Rectal smooth muscle tissue (tissue), 1 donor: ENCODE data around the gene NRXN2.

Source experiments
- H3K27ac ChIP-seq: one replicate; pipeline ENCODE4 v1.7.0; 2013; ENCODE audit warnings: low read depth, low read length, inconsistent platforms
- H3K27me3 ChIP-seq: one replicate; pipeline ENCODE4 v1.7.0; 2013; ENCODE audit warnings: low read length; ENCODE audit not compliant: control insufficient read depth, insufficient read depth
- H3K36me3 ChIP-seq: one replicate; pipeline ENCODE4 v1.7.0; 2013; ENCODE audit warnings: low read length; ENCODE audit not compliant: control insufficient read depth, insufficient read depth
- H3K4me1 ChIP-seq: one replicate; pipeline ENCODE4 v1.7.0; 2013; ENCODE audit warnings: low read length; ENCODE audit not compliant: control insufficient read depth, insufficient read depth
- H3K4me3 ChIP-seq: one replicate; pipeline ENCODE4 v1.7.0; 2013; ENCODE audit warnings: low read length
- H3K9ac ChIP-seq: one replicate; pipeline ENCODE4 v1.7.0; 2013; ENCODE audit warnings: low read length

Gene NRXN2

GRCh38 chr11:64624883-64625481, 98.0 kb downstream of the NRXN2 start:
- Histone ChIP-seq H3K4me1 (peaks cover 16% of the 10 kb centered on the region), H3K27me3 (no peaks in the 10 kb centered on the region), H3K27ac (no peak overlapping the region), H3K4me3 (no peak overlapping the region), H3K36me3 (no peaks in the 10 kb centered on the region), H3K9ac (no peak overlapping the region)

GRCh38 chr11:64622681-64623080, 100.3 kb downstream of the NRXN2 start:
- H3K4me1 ChIP-seq, result peaks cover 5% of the 10 kb centered on the region
- H3K36me3 ChIP-seq, result no peaks in the 10 kb centered on the region
- no peak overlapping the region for H3K4me3 ChIP-seq
- H3K9ac ChIP-seq, result no peak overlapping the region
- H3K27me3 ChIP-seq, result no peaks in the 10 kb centered on the region
- H3K27ac ChIP-seq, result no peak overlapping the region

- Histone ChIP-seq H3K4me3 (no peak overlapping the region), H3K36me3 (peaks cover 2% of the 10 kb centered on the region), H3K4me1 (peaks cover 5% of the 10 kb centered on the region), H3K9ac (no peak overlapping the region), H3K27me3 (no peaks in the 10 kb centered on the region), H3K27ac (no peak overlapping the region)
Measured at GRCh38 chr11:64621283-64622019, 101.5 kb downstream of the NRXN2 start.

- no peak overlapping the region for H3K4me3 ChIP-seq
- H3K9ac ChIP-seq, result no peak overlapping the region
Measured at GRCh38 chr11:64620381-64620971, 102.5 kb downstream of the NRXN2 start.

GRCh38 chr11:64619811-64620380, 103.1 kb downstream of the NRXN2 start:
- peaks cover 8% of the 10 kb centered on the region for H3K36me3 ChIP-seq
- H3K27ac ChIP-seq, result peak overlapping the region; percentile 11
- H3K4me3 ChIP-seq, result no peak overlapping the region
- H3K4me1 ChIP-seq, result peaks cover 5% of the 10 kb centered on the region
- H3K27me3 ChIP-seq, result no peaks in the 10 kb centered on the region
- H3K9ac ChIP-seq, result no peak overlapping the region

More at GRCh38 chr11:64620381-64620971, 102.5 kb downstream of the NRXN2 start:
- Histone ChIP-seq H3K4me1 (peaks cover 5% of the 10 kb centered on the region), H3K27ac (no peak overlapping the region), H3K36me3 (peaks cover 8% of the 10 kb centered on the region), H3K27me3 (no peaks in the 10 kb centered on the region)

- peaks cover 5% of the 10 kb centered on the region for H3K4me1 ChIP-seq
- H3K9ac ChIP-seq, result no peak overlapping the region
- H3K27ac ChIP-seq, result peak overlapping the region; percentile 11
- no peak overlapping the region for H3K4me3 ChIP-seq
- H3K36me3 ChIP-seq, result peaks cover 8% of the 10 kb centered on the region
- no peaks in the 10 kb centered on the region for H3K27me3 ChIP-seq
Measured at GRCh38 chr11:64619196-64619595, 103.8 kb downstream of the NRXN2 start.

GRCh38 chr11:64616817-64617216, 106.2 kb downstream of the NRXN2 start:
- H3K36me3 ChIP-seq, result peaks cover 8% of the 10 kb centered on the region
- no peak overlapping the region for H3K4me3 ChIP-seq
- H3K27ac ChIP-seq, result no peak overlapping the region
- H3K9ac ChIP-seq, result no peak overlapping the region
- H3K4me1 ChIP-seq, result peaks cover 5% of the 10 kb centered on the region
- no peaks in the 10 kb centered on the region for H3K27me3 ChIP-seq

- H3K9ac ChIP-seq, result no peak overlapping the region
- no peaks in the 10 kb centered on the region for H3K27me3 ChIP-seq
Measured at GRCh38 chr11:64614917-64615316, 108.1 kb downstream of the NRXN2 start.

GRCh38 chr11:64613648-64614047, 109.3 kb downstream of the NRXN2 start:
- H3K36me3 ChIP-seq, result peaks cover 8% of the 10 kb centered on the region
- H3K27ac ChIP-seq, result no peak overlapping the region
- no peaks in the 10 kb centered on the region for H3K27me3 ChIP-seq
- no peak overlapping the region for H3K4me3 ChIP-seq
- H3K9ac ChIP-seq, result no peak overlapping the region
- H3K4me1 ChIP-seq, result no peaks in the 10 kb centered on the region

More at GRCh38 chr11:64614917-64615316, 108.1 kb downstream of the NRXN2 start:
- no peak overlapping the region for H3K27ac ChIP-seq
- H3K36me3 ChIP-seq, result peaks cover 8% of the 10 kb centered on the region
- H3K4me3 ChIP-seq, result no peak overlapping the region
- no peaks in the 10 kb centered on the region for H3K4me1 ChIP-seq

GRCh38 chr11:64611869-64612646, 110.9 kb downstream of the NRXN2 start:
- H3K36me3 ChIP-seq, result peaks cover 8% of the 10 kb centered on the region
- no peak overlapping the region for H3K27ac ChIP-seq
- no peaks in the 10 kb centered on the region for H3K4me1 ChIP-seq
- no peak overlapping the region for H3K9ac ChIP-seq
- no peak overlapping the region for H3K4me3 ChIP-seq
- H3K27me3 ChIP-seq, result no peaks in the 10 kb centered on the region

GRCh38 chr11:64611176-64611575, 111.8 kb downstream of the NRXN2 start:
- peaks cover 4% of the 10 kb centered on the region for H3K36me3 ChIP-seq
- H3K27me3 ChIP-seq, result no peaks in the 10 kb centered on the region
- no peak overlapping the region for H3K9ac ChIP-seq
- no peak overlapping the region for H3K27ac ChIP-seq
- no peak overlapping the region for H3K4me3 ChIP-seq
- no peaks in the 10 kb centered on the region for H3K4me1 ChIP-seq

GRCh38 chr11:64610596-64610995, 112.4 kb downstream of the NRXN2 start:
- Histone ChIP-seq H3K36me3 (no peaks in the 10 kb centered on the region), H3K27me3 (no peaks in the 10 kb centered on the region), H3K27ac (no peak overlapping the region)

More at GRCh38 chr11:64610596-64610995, 112.4 kb downstream of the NRXN2 start:
- no peaks in the 10 kb centered on the region for H3K4me1 ChIP-seq
- no peak overlapping the region for H3K4me3 ChIP-seq
- H3K9ac ChIP-seq, result no peak overlapping the region
